ENCODE measurements around the gene EFNA3.

DNA sequence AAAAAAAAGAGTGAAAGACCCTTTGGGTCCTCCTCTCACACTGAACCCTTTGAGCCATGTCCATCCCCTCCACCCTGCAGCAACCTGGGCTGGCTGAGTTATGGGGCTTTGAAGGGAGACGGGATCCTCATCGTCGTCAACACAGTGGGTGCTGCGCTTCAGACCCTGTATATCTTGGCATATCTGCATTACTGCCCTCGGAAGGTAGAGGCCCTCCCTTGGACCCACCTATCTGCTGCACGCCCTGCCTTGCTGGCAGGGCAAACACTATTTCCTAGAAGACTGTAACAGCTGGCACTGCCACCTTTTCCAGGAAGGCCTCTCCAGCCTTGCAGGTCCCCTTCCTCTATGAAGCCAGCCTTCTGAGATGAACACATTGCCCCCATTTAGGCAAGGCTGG is 58.1 kb downstream of the EFNA3 start:
- no peak for TF ChIP-seq SNRNP70 (optimal IDR thresholded peaks at IDR 0.05; ENCODE audit: low read depth, low read length)
- no peak for TF ChIP-seq TBP (optimal IDR thresholded peaks at IDR 0.05; ENCODE audit: low read depth, low read length)
- no peak for TF ChIP-seq IRF9 (tag; IDR thresholded peaks at IDR 0.05)
- TF ChIP-seq TOE1 (IDR thresholded peaks at IDR 0.05; ENCODE audit: borderline replicate concordance), result no peak
- no peak for TF ChIP-seq TOE1 (CRISPR knock-in tag; IDR thresholded peaks at IDR 0.05; ENCODE audit: borderline replicate concordance, low read depth)
- no peak for TF ChIP-seq MEIS2 (IDR thresholded peaks at IDR 0.05; ENCODE audit: partially characterized antibody)
- no peak for TF ChIP-seq CTCF (IDR thresholded peaks at IDR 0.05 in 2 of 3, conservative IDR thresholded peaks at IDR 0.05 in 1 of 3; ENCODE audit: insufficient read depth in 2 of 3, low read depth in 1 of 3, low read length in 3 of 3)
- no peak for TF ChIP-seq GATAD2B (IDR thresholded peaks at IDR 0.05; ENCODE audit: borderline replicate concordance)
- TF ChIP-seq STAG1 (CRISPR knock-in tag; IDR thresholded peaks at IDR 0.05; ENCODE audit: borderline replicate concordance), result no peak
- no peak for TF ChIP-seq ERF (CRISPR knock-in tag; IDR thresholded peaks at IDR 0.05)
